ENCODE data around the gene BCLAF1. TPM values are rescaled to one million over a fixed set of nuclear protein-coding genes. Genes with fewer than 3 reads are reported as not detected.
"Not testable (repeated sequence)": the region's sequence is repeated elsewhere in the genome, so short reads cannot be mapped to it uniquely, and the experiment has no call there.

BCLAF1 gene
- total RNA-seq, 1 experiment from 2014 or later = 65.5 TPM

- no peak for DNase-seq (ENCODE audit: low spot score)
- in situ Hi-C loops (cut with HindIII; ENCODE audit: low sequenced_read_pairs) = no loop called here
These were observed 35.9 kb downstream of the BCLAF1 start for GRCh38 chr6:136253734-136254133.

DNA sequence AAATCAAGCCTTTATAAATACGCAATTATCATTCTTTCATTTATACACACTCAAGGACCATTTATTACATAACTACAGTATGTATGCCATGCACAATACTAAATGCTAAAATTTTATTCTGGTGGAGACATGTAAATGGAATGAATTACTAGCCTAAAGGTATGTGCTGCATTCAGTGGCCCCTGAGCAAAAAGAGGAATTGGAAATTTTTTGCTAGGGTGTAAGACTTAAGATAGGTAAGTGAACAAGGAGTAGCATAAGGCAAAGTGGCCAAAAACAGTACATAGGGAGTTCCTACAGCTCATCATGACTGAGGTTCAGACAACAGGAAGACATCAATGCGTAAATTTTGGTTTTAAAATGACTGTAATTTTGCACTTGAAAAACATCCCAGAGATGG, 37.2 kb downstream of the BCLAF1 start:
- no peak for DNase-seq (ENCODE audit: low spot score)
- in situ Hi-C loops (cut with HindIII; ENCODE audit: low sequenced_read_pairs) = no loop called here

DNA sequence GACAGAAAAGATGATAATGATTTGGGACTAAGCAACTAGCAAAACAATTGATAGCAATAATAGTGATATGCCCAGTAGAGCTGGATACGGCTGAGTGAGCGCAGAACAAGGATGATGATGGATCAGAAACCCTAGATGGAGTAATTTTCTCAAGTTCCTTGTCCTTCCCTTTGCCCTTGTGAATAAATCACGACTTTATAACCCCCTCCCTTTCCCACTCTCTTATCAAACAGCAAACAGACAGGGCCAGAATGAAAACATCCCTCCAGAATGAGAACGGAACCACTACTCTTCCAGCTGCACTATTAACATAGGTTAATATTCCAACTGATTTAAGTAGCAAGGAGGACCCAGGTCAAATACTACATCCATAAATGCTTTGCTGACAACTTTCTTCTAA, 38.3 kb downstream of the BCLAF1 start:
- no peak for DNase-seq (ENCODE audit: low spot score)
- in situ Hi-C loops (cut with HindIII; ENCODE audit: low sequenced_read_pairs) = no loop called here

- DNase-seq (ENCODE audit: low spot score) = no peak
- in situ Hi-C loops (cut with HindIII; ENCODE audit: low sequenced_read_pairs) = no loop called here
These were observed 39.0 kb downstream of the BCLAF1 start for GRCh38 chr6:136250686-136251008.

DNA sequence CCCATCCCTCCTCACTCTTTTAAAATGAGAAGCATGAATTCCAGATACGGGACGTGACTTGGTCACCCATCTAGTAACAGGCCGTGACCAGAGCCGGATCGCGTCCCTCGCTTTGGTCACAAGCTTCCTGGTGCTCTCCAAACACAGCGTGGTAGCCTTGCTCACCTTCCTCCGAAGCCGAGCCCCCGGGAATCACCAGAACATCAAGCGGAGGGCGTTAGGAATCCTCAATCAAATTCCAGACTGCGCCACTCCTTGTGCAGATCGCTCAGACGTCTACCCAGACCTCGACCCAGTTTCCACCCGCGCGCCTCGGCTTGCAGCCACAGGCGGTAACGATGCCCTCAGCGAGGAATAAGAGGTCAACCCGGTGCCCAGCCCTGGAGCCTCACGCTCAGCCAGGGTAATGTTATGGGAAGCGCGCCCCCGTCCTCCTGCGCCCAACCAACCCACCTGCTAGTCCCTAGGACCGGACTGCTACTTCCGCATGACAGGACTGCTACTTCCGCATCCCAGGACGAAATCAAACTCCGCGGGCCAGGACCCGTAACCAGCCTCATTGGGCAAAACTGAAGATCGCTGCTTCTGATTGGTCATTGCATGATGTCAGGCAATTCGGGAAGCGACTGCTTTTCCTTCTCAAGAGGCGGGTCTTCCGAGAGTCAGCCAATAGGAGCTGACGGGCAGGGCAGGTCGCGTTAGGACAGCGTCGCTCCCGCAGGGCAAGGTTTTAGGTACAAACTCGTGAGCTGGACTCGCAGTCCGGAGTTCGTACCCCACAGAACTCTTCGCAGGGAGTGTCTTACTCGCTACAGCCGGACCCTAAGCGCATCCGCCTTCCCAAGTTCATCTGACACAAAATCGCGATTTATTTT, 39.6 kb downstream of the BCLAF1 start, which contains the start of gene MTFR2:
TSS of gene MTFR2 (minus strand) at position 501 of the 875 bp plus-strand sequence. CDS start 1,212 bp downstream, outside the sequence.
- in situ Hi-C loops (cut with HindIII; ENCODE audit: low sequenced_read_pairs) = no loop called here
- peak; percentile 99 for DNase-seq (ENCODE audit: low spot score)

DNA sequence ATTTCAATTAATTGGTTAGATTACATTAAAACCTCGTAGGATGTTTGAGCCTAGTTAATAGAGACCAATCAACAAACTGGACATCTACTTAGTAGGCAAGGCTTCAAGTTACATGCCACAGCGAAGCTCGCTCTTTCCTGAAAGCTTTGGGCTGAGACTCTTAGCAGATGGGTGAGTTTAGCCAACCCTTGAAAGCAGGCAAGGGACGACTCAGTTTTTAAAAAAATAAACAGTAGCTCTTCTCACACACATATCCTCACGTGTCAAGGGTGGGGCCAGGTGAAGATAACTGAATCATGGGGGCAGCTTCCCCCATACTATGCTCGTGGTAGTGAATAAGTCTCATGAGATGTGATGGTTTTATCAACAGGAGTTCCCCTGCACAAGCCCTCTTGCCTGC, 40.3 kb downstream of the BCLAF1 start:
- no peak for DNase-seq (ENCODE audit: low spot score)
- in situ Hi-C loops (cut with HindIII; ENCODE audit: low sequenced_read_pairs) = no loop called here

DNA sequence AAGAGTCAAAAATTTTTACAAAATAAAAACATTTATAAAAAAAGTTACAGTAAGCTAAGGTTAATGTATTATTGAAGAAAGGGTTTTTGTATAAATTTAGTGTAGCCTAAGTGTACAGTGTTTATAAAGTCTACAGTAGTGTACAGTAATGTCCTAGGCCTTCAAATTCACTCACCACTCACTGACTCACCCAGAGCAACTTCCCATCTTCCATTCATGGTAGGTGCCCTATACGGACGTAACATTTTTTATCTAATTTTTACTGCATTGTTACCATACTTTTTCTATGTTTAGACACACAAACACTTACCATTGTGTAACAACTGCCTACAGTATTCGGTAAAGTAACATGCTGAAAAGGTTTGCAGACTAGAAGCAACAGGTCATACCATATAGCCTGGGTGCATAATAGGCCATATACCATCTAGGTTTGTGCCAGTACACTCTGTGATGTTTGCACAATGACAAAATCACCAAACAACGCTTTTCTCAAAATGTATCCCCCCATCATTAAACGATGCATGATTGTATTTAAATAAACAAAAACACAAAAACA, 45.5 kb downstream of the BCLAF1 start:
- in situ Hi-C loops (cut with HindIII; ENCODE audit: low sequenced_read_pairs) = no loop called here
- no peak for DNase-seq (ENCODE audit: low spot score)

DNA sequence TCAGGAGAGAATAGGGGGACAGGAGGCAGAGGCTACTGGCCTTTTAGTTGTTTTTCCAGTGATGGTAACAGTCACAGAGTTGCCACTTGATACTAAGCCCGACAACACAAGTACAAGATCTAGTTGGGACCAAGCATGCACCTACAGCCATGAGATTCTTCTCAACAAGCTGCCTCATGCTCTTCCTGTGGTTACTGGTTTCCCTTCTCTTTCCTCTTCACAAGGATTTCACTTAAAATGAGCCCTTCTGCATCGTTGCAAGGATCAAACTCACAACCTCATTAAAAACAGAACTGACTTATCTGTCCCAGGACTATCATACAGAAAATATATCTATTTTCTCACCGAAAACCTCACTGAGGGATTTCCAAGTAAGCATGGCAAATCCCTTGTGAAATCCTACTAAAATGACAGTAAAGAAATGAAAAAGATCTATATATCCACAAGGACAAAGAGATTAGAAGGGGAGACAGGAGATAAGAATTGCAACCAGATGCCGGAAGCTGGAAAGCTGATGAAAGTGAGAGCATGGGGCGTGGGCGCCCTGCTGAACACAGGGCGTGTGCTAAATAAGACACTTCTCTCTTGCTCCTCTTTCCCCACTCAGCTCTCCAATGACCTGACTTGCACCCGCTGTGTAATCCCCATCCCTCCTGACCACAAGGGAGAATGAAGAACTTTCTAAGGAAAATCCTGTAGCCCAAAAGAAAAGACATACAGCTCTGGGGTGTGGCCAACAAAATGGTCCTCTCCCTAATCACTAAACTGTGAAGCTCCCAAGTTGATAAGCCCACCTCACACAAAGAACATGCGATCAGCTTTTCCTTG, 53.0 kb downstream of the BCLAF1 start:
- DNase-seq (ENCODE audit: low spot score) = no peak
- in situ Hi-C loops (cut with HindIII; ENCODE audit: low sequenced_read_pairs) = no loop called here

GRCh38 chr6:136235233-136235564, 54.4 kb downstream of the BCLAF1 start:
- DNase-seq (ENCODE audit: low spot score) = no peak
- in situ Hi-C loops (cut with HindIII; ENCODE audit: low sequenced_read_pairs) = no loop called here

GRCh38 chr6:136232701-136233100, 56.9 kb downstream of the BCLAF1 start:
- DNase-seq (ENCODE audit: low spot score) = no peak
- in situ Hi-C loops (cut with HindIII; ENCODE audit: low sequenced_read_pairs) = no loop called here

- in situ Hi-C loops (cut with HindIII; ENCODE audit: low sequenced_read_pairs) = no loop called here
- no peak for DNase-seq (ENCODE audit: low spot score)
These were observed 59.3 kb downstream of the BCLAF1 start for GRCh38 chr6:136230219-136230853.

- no peak for DNase-seq (ENCODE audit: low spot score)
- in situ Hi-C loops (cut with HindIII; ENCODE audit: low sequenced_read_pairs) = no loop called here
These were observed 60.8 kb downstream of the BCLAF1 start for GRCh38 chr6:136228814-136229213.

DNA sequence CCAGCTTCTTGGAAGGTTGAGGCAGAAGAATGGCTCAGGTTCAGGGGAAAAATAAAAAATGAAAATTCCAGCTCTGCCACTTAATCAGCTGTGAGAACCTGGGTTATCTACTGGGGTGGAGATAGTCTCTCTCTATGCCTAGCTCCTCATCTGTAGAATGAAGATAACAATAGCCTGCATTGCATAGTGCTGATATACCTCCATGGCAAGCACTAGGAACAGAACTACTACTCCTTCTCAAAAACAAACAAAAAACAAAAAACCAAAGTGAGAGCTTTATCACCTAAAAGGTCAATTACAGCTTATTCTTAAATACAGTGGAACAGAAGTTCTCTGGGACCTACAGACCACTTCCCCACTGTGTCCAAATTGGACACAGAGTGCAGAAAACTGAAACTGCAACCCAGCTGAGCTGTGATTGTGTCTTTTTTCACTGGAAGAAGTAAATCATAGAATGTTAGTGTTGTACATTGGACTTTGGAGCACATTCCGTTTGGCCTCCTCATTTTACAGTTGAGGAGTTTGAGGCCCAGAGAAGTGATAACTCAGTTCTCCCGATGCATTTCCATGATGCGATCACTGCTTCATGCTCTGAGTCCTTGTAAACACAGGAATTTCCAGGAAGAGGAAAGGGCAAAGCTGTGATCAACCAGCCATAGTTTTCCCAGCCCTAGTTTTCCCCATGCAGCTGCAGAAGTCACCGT, 62.8 kb downstream of the BCLAF1 start:
- no peak for DNase-seq (ENCODE audit: low spot score)
- in situ Hi-C loops (cut with HindIII; ENCODE audit: low sequenced_read_pairs) = no loop called here

- in situ Hi-C loops (cut with HindIII; ENCODE audit: low sequenced_read_pairs) = no loop called here
- DNase-seq (ENCODE audit: low spot score) = peak; percentile 71
These were observed 63.5 kb downstream of the BCLAF1 start for GRCh38 chr6:136226027-136226673.

- in situ Hi-C loops (cut with HindIII; ENCODE audit: low sequenced_read_pairs) = no loop called here
- DNase-seq (ENCODE audit: low spot score) = no peak
These were observed 64.2 kb downstream of the BCLAF1 start for GRCh38 chr6:136225496-136225895.

GRCh38 chr6:136224974-136225373, 64.7 kb downstream of the BCLAF1 start:
- in situ Hi-C loops (cut with HindIII; ENCODE audit: low sequenced_read_pairs); DNase-seq (ENCODE audit: low spot score): not testable (repeated sequence)

- in situ Hi-C loops (cut with HindIII; ENCODE audit: low sequenced_read_pairs) = no loop called here
- DNase-seq (ENCODE audit: low spot score) = no peak
These were observed 72.9 kb downstream of the BCLAF1 start for GRCh38 chr6:136216503-136217401.

DNA sequence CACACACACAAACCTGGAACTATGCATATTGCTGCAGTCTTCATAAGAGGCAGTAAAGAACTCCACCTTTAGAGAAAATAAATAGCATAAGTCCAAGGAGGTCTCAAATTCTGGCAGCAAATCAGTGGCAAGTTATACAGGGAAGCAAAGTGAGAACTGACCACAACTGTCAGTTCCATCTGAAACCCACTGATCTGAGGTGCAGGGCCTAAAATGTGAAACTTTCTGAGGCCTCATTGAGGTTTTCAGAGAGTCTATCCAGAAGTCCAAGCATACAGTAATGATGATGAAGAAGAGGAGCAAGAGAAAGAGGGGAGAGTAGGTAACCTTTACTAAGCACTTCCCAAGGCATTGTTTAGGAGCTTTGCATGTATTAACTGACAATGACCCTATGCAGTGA, 75.8 kb downstream of the BCLAF1 start:
- no peak for DNase-seq (ENCODE audit: low spot score)
- in situ Hi-C loops (cut with HindIII; ENCODE audit: low sequenced_read_pairs) = no loop called here

All from G401 (cell line).